B cell (primary cell): Measurements from ENCODE around the gene TMC2. TPM values are rescaled to one million over a fixed set of nuclear protein-coding genes. Genes with fewer than 3 reads are reported as not detected.

ENCODE experiments used
- ATAC-seq: fragments of 200-7000 bp; cut with Tn5 transposase; one replicate; pipeline ENCODE4 v1.10.0; 2021; ENCODE audit warnings: low read depth, mild to moderate bottlenecking, moderate number of reproducible peaks, moderate library complexity
- CTCF ChIA-PET: fragments of 350-600 bp; sonication (Branson Sonifier 250); formaldehyde crosslinking; loops from one replicate; lab custom pipeline; 2021; ENCODE audit warnings: antibody characterized with exemption, inconsistent platforms; lab: Charles Lee
- POLR2A ChIA-PET: fragments of 350-600 bp; sonication (Branson Sonifier 250); formaldehyde crosslinking; loops from one replicate; lab custom pipeline; 2021; ENCODE audit warnings: antibody characterized with exemption; lab: Charles Lee
- DNase-seq: peaks from one replicate; pipeline ENCODE4 v3.0.0; 2013
- H2AFZ ChIP-seq: 2 replicates; pipeline ENCODE4 v1.6.1; 2012; ENCODE audit warnings: mild to moderate bottlenecking, low read depth, low read length; ENCODE audit not compliant: insufficient read depth, poor library complexity, severe bottlenecking
- H3K27ac ChIP-seq, 2 donors: 1 replicate in 1 of 2; 2 replicates in 1 of 2; pipeline ENCODE4 v1.5.1; 2012 to 2013; ENCODE audit warnings: low read length in 2 of 2, mild to moderate bottlenecking in 2 of 2, moderate library complexity in 1 of 2
- H3K27me3 ChIP-seq, 4 experiments: fragments of 200-600 bp in 1 of 4; sonication (generic) in 1 of 4; replicated peaks in 1 of 4; 1 replicate in 2 of 4; 2 replicates in 2 of 4; pipeline versions ENCODE4 v1.6.1 to v1.7.0; 2013 to 2016; ENCODE audit warnings: low read length in 3 of 4, mild to moderate bottlenecking in 2 of 4, mixed read lengths in 1 of 4, moderate library complexity in 1 of 4; ENCODE audit not compliant: insufficient read depth in 4 of 4, control insufficient read depth in 3 of 4; ENCODE audit errors: control extremely low read depth in 1 of 4
- H3K36me3 ChIP-seq, 2 experiments: replicated peaks in 1 of 2; 1 replicate in 1 of 2; 2 replicates in 1 of 2; pipeline versions ENCODE4 v1.6.1 to v1.7.1; 2013; ENCODE audit warnings: low read length in 1 of 2; ENCODE audit not compliant: insufficient read depth in 2 of 2, control insufficient read depth in 1 of 2; ENCODE audit errors: control extremely low read depth in 1 of 2, extremely low read depth in 1 of 2
- H3K4me1 ChIP-seq, 2 donors: fragments of 200-600 bp in 1 of 2; sonication (generic) in 1 of 2; 1 replicate in 1 of 2; 2 replicates in 1 of 2; pipeline versions ENCODE4 v1.5.1 to v1.6.1; 2013 to 2017; ENCODE audit warnings: low read length in 2 of 2; ENCODE audit not compliant: control insufficient read depth in 2 of 2, insufficient read depth in 2 of 2
- H3K4me2 ChIP-seq: replicated peaks from 2 replicates; pipeline ENCODE3; 2012; ENCODE audit warnings: mild to moderate bottlenecking, low read depth, low read length; ENCODE audit not compliant: poor library complexity, severe bottlenecking
- H3K4me3 ChIP-seq, 5 experiments: fragments of 200-600 bp in 1 of 5; sonication (generic) in 1 of 5; 1 replicate in 3 of 5; 2 replicates in 2 of 5; pipeline versions ENCODE4 v1.5.1 to v1.7.0; 2011 to 2016; ENCODE audit warnings: low read length in 4 of 5, mild to moderate bottlenecking in 4 of 5, low read depth in 2 of 5, control low read depth in 1 of 5, moderate library complexity in 1 of 5; ENCODE audit not compliant: insufficient read depth in 1 of 5; ENCODE audit errors: control extremely low read depth in 1 of 5, extremely low read depth in 1 of 5
- H3K79me2 ChIP-seq: fragments of 200-600 bp; sonication (generic); one replicate; pipeline ENCODE4 v1.6.0; 2016; ENCODE audit warnings: low read length; ENCODE audit not compliant: control insufficient read depth, insufficient read depth
- H3K9ac ChIP-seq: fragments of 200-600 bp; sonication (generic); 2 replicates; pipeline ENCODE4 v1.6.1; 2017; ENCODE audit warnings: mild to moderate bottlenecking, low read length, moderate library complexity
- H3K9me3 ChIP-seq, 3 donors: one replicate each; pipeline versions ENCODE4 v1.6.1 to v1.7.1; 2013; ENCODE audit warnings: low read length in 2 of 3; ENCODE audit not compliant: control insufficient read depth in 2 of 3, insufficient read depth in 1 of 3; ENCODE audit errors: control extremely low read depth in 1 of 3
- H4K20me1 ChIP-seq: 2 replicates; pipeline ENCODE4 v1.6.0; 2012; ENCODE audit warnings: mild to moderate bottlenecking, low read length; ENCODE audit not compliant: insufficient read depth, control insufficient read depth, poor library complexity, severe bottlenecking
- H3K27ac Mint-ChIP-seq: one replicate; pipeline ENCODE4 v1.8.0; 2021; ENCODE audit warnings: mixed read lengths
- H3K27me3 Mint-ChIP-seq: one replicate; pipeline ENCODE4 v1.8.0; 2021; ENCODE audit warnings: mixed read lengths
- H3K4me1 Mint-ChIP-seq: one replicate; pipeline ENCODE4 v1.8.0; 2021; ENCODE audit warnings: mixed read lengths
- H3K4me3 Mint-ChIP-seq: one replicate; pipeline ENCODE4 v1.8.0; 2021; ENCODE audit warnings: mixed read lengths
- H3K9me3 Mint-ChIP-seq: one replicate; pipeline ENCODE4 v1.8.0; 2022; ENCODE audit warnings: mixed read lengths; ENCODE audit not compliant: insufficient read depth
- EZH2 ChIP-seq: IDR thresholded peaks from 2 replicates; pipeline ENCODE4 v1.6.1; 2012; ENCODE audit warnings: borderline replicate concordance, low read depth, mild to moderate bottlenecking, moderate library complexity, low read length; ENCODE audit not compliant: insufficient read depth, poor library complexity, severe bottlenecking
- WGBS: methylation state at CpG from one replicate; pipeline ENCODE4 v1.1.5; 2013; ENCODE audit warnings: missing lambda C conversion rate; ENCODE audit not compliant: insufficient coverage; 5-methylcytosine and 5-hydroxymethylcytosine counted together
- intact Hi-C: fragments of 100-400 bp; cut with micrococcal nuclease; formaldehyde crosslinking; loops from one replicate; pipeline ENCODE4 v1.10.0; 2022
- polyA plus RNA-seq: library from polyadenylated mRNA; depleted of rRNA; stranded (reverse); fragments of >200 nt; gene quantifications from 2 replicates; pipeline ENCODE4 v1.2.3, GENCODE V29; 2012
- total RNA-seq, 2 donors: library from RNA; stranded (reverse); fragments of 120-200 nt in 1 of 2; gene quantifications; 1 replicate in 1 of 2; 2 replicates in 1 of 2; pipeline versions ENCODE4 v1.2.3 to v1.2.4, GENCODE V29; 2013 to 2022
- TF ChIP-seq, protein P1 (sequence below): fragments of 200-600 bp; IDR thresholded peaks from one replicate; pipeline ENCODE4 v1.8.0; 2022; ENCODE audit warnings: antibody characterized with exemption, mild to moderate bottlenecking

Gene TMC2
- total and polyA plus RNA-seq, 2 donors (not counting 1 experiment from before 2014, with no cell fraction given): not detected

DNA sequence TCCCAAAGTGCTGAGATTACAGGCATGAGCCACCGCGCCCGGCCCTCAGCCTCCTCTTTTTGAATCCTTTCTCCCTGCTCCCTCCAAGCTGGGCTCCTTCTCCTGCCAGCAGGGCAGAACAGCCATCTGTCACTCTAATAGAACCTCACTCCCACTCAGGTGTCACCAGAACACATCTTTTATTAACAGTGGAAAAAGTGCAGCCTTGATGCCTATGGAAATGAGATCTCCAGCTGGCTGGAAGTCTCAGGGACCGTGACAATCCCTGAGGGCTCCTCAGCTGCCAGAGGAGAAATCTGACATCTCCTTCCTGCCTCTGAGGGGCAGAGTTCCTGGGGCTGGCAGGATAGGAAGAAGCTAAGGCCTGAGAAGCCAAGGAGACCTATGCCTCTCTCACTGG lies 28.0 kb downstream of the TMC2 start:
- H3K4me2 ChIP-seq: no peak overlapping the region
- no peak overlapping the region for H3K27ac Mint-ChIP-seq
- H3K79me2 ChIP-seq: no peaks in the 10 kb centered on the region
- no peak for ATAC-seq
- no peaks in the 10 kb centered on the region for H3K4me1 Mint-ChIP-seq
- ChIA-PET CTCF (no interaction called here), POLR2A (no interaction called here)
- H4K20me1 ChIP-seq: no peaks in the 10 kb centered on the region
- no peak overlapping the region for H2AFZ ChIP-seq
- no peak overlapping the region for H3K4me3 ChIP-seq
- no peaks in the 10 kb centered on the region for H3K4me1 ChIP-seq
- peaks cover 58% of the 10 kb centered on the region for H3K27me3 Mint-ChIP-seq
- no peak overlapping the region for H3K27ac ChIP-seq
- peaks cover 0 to 4% (median 0%) of the 10 kb centered on the region in 3 donors for H3K9me3 ChIP-seq
- no peak overlapping the region for H3K9ac ChIP-seq
- H3K36me3 ChIP-seq: no peaks in the 10 kb centered on the region
- no peak for DNase-seq
- H3K4me3 Mint-ChIP-seq: no peak overlapping the region
- TF ChIP-seq, protein P1, sequence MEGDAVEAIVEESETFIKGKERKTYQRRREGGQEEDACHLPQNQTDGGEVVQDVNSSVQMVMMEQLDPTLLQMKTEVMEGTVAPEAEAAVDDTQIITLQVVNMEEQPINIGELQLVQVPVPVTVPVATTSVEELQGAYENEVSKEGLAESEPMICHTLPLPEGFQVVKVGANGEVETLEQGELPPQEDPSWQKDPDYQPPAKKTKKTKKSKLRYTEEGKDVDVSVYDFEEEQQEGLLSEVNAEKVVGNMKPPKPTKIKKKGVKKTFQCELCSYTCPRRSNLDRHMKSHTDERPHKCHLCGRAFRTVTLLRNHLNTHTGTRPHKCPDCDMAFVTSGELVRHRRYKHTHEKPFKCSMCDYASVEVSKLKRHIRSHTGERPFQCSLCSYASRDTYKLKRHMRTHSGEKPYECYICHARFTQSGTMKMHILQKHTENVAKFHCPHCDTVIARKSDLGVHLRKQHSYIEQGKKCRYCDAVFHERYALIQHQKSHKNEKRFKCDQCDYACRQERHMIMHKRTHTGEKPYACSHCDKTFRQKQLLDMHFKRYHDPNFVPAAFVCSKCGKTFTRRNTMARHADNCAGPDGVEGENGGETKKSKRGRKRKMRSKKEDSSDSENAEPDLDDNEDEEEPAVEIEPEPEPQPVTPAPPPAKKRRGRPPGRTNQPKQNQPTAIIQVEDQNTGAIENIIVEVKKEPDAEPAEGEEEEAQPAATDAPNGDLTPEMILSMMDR: no peak
- TF ChIP-seq EZH2: no peak
- no peaks in the 10 kb centered on the region for H3K9me3 Mint-ChIP-seq
- H3K27me3 ChIP-seq: peaks cover 0 to 29% (median 13%) of the 10 kb centered on the region in 4 experiments
- WGBS: 73% methylated on average over 4 of the region's 4 CpGs
- intact Hi-C loops: no loop called here

DNA sequence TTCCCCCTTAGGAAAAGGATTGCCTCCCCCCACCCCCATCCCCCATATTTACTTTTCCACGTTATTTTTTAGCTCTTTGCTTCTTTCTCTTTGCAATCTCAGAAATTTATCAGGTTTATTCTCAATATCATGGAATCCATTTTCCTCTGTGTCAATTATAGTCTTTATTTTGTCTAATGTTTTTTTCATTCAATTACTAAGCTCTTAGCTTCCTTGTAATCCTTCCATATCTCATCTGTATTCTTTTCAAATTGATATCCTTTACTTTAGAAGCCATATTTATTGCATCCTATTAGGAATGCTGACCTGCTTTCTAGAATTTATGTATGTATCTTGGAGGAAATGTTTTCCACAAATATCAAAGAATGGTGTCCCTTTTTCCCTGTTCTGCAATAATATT lies 39.3 kb downstream of the TMC2 start:
- H3K4me3 ChIP-seq: no peak overlapping the region
- no peak overlapping the region for H3K4me3 Mint-ChIP-seq
- H3K36me3 ChIP-seq: no peaks in the 10 kb centered on the region
- intact Hi-C loops: no loop called here
- H3K27ac Mint-ChIP-seq: no peak overlapping the region
- peaks cover 0 to 24% (median 11%) of the 10 kb centered on the region in 4 experiments for H3K27me3 ChIP-seq
- POLR2A ChIA-PET: no interaction called here
- H4K20me1 ChIP-seq: no peaks in the 10 kb centered on the region
- H3K4me1 Mint-ChIP-seq: no peaks in the 10 kb centered on the region
- H3K27me3 Mint-ChIP-seq: peaks cover 39% of the 10 kb centered on the region
- no peaks in the 10 kb centered on the region for H3K9me3 ChIP-seq
- DNase-seq (no peak), ATAC-seq (no peak)
- no peaks in the 10 kb centered on the region for H3K4me1 ChIP-seq
- H3K4me2 ChIP-seq: no peak overlapping the region
- CTCF ChIA-PET: no interaction called here
- no peak overlapping the region for H2AFZ ChIP-seq
- no CpG with 5 or more reads among the region's 1 CpG for WGBS
- TF ChIP-seq, protein P1: no peak
- TF ChIP-seq EZH2: no peak
- H3K79me2 ChIP-seq: no peaks in the 10 kb centered on the region
- no peak overlapping the region for H3K27ac ChIP-seq
- no peak overlapping the region for H3K9ac ChIP-seq
- no peaks in the 10 kb centered on the region for H3K9me3 Mint-ChIP-seq
